MM.1S (cell line): ENCODE data around the gene CACNA1D.

Experiments
- DNase-seq: peaks from one replicate; pipeline ENCODE4 v3.0.0-alpha.2; 2015
- H2AFZ ChIP-seq: fragments of 300-600 bp; sonication (generic); 2 replicates; pipeline ENCODE4 v1.6.0; 2016; ENCODE audit warnings: antibody characterized with exemption, low read length
- H3F3A ChIP-seq: fragments of 300-600 bp; sonication (generic); 2 replicates; pipeline ENCODE4 v1.6.1; 2016; ENCODE audit warnings: mild to moderate bottlenecking, antibody characterized with exemption, low read length, moderate library complexity, mixed read lengths; ENCODE audit not compliant: insufficient read depth
- H3K27ac ChIP-seq: fragments of 300-600 bp; sonication (generic); 2 replicates; pipeline ENCODE4 v1.5.1; 2016; ENCODE audit warnings: mild to moderate bottlenecking, low read length
- H3K27me3 ChIP-seq: fragments of 300-600 bp; sonication (generic); replicated peaks from 2 replicates; pipeline ENCODE4 v1.6.0; 2016; ENCODE audit warnings: low read length; ENCODE audit not compliant: insufficient read depth
- H3K36me3 ChIP-seq: fragments of 300-600 bp; sonication (generic); replicated peaks from 2 replicates; pipeline ENCODE4 v1.6.1; 2016; ENCODE audit warnings: mild to moderate bottlenecking, low read length, mixed read lengths; ENCODE audit not compliant: insufficient read depth
- H3K4me1 ChIP-seq: fragments of 300-600 bp; sonication (generic); 2 replicates; pipeline ENCODE4 v1.6.1; 2016; ENCODE audit warnings: low read length, mixed read lengths
- H3K4me2 ChIP-seq: fragments of 300-600 bp; sonication (generic); 2 replicates; pipeline ENCODE4 v1.6.0; 2016; ENCODE audit warnings: low read depth, low read length
- H3K4me3 ChIP-seq: fragments of 300-600 bp; sonication (generic); 2 replicates; pipeline ENCODE4 v1.5.1; 2016; ENCODE audit warnings: low read length, mixed read lengths
- H3K79me2 ChIP-seq: fragments of 300-600 bp; sonication (generic); 2 replicates; pipeline ENCODE4 v1.6.1; 2016; ENCODE audit warnings: mixed run types, low read length, mixed read lengths
- H3K9ac ChIP-seq: fragments of 300-600 bp; sonication (generic); 2 replicates; pipeline ENCODE4 v1.6.1; 2016; ENCODE audit warnings: low read length, mixed read lengths
- H3K9me2 ChIP-seq: fragments of 300-600 bp; sonication (generic); replicated peaks from 2 replicates; pipeline ENCODE4 v1.6.1; 2016; ENCODE audit warnings: mild to moderate bottlenecking, low read length, mixed read lengths; ENCODE audit not compliant: insufficient read depth
- H3K9me3 ChIP-seq: fragments of 300-600 bp; sonication (generic); replicated peaks from 2 replicates; pipeline ENCODE4 v1.6.1; 2016; ENCODE audit warnings: mild to moderate bottlenecking, low read length, mixed read lengths; ENCODE audit not compliant: insufficient read depth
- H4K20me1 ChIP-seq: fragments of 300-600 bp; sonication (generic); 2 replicates; pipeline ENCODE4 v1.6.1; 2016; ENCODE audit warnings: mild to moderate bottlenecking, low read length, moderate library complexity, mixed read lengths; ENCODE audit not compliant: insufficient read depth
- CTCF ChIP-seq: fragments of 300-600 bp; sonication (generic); IDR thresholded peaks from 2 replicates; pipeline ENCODE4 v1.5.1; 2016; ENCODE audit warnings: antibody characterized with exemption, low read length, mixed read lengths
- EZH2 ChIP-seq: fragments of 300-600 bp; sonication (generic); optimal IDR thresholded peaks from 2 replicates; pipeline ENCODE3; 2017; ENCODE audit warnings: low read depth, mild to moderate bottlenecking, antibody characterized with exemption, low read length, mixed read lengths
- EZH2phosphoT487 ChIP-seq: fragments of 300-600 bp; sonication (generic); IDR thresholded peaks from 2 replicates; pipeline ENCODE4 v1.6.1; 2018; ENCODE audit warnings: antibody characterized with exemption, low read length

The CACNA1D gene

GRCh38 chr3:53837331-53837730 is 342.9 kb downstream of the CACNA1D start:
- Histone ChIP-seq H3K79me2 (no peaks in the 10 kb centered on the region), H3K36me3 (no peaks in the 10 kb centered on the region), H3K4me3 (no peak overlapping the region), H3K9ac (no peak overlapping the region), H3K27me3 (no peaks in the 10 kb centered on the region), H3K4me2 (no peak overlapping the region), H3K4me1 (no peaks in the 10 kb centered on the region), H4K20me1 (no peaks in the 10 kb centered on the region), H3K9me3 (no peaks in the 10 kb centered on the region), H3K9me2 (no peaks in the 10 kb centered on the region), H3F3A (no peaks in the 10 kb centered on the region), H3K27ac (no peak overlapping the region), H2AFZ (no peak overlapping the region)
- DNase-seq = no peak
- TF ChIP-seq EZH2 (no peak), CTCF (no peak), EZH2phosphoT487 (no peak)

- Histone ChIP-seq H3K36me3 (no peaks in the 10 kb centered on the region), H2AFZ (no peak overlapping the region), H3F3A (peaks cover 24% of the 10 kb centered on the region), H3K9me2 (no peaks in the 10 kb centered on the region), H3K4me1 (peaks cover 21% of the 10 kb centered on the region), H3K9me3 (no peaks in the 10 kb centered on the region), H3K79me2 (no peaks in the 10 kb centered on the region; the same call in 1 of the 2 replicates), H3K9ac (no peak overlapping the region), H3K27ac (no peak overlapping the region), H3K4me3 (no peak overlapping the region), H4K20me1 (no peaks in the 10 kb centered on the region), H3K4me2 (no peak overlapping the region), H3K27me3 (no peaks in the 10 kb centered on the region)
- DNase-seq = no peak
- TF ChIP-seq EZH2 = no peak
- TF ChIP-seq EZH2phosphoT487 = no peak
- TF ChIP-seq CTCF = no peak
Observed at GRCh38 chr3:53841296-53841695, 346.9 kb downstream of the CACNA1D start.

GRCh38 chr3:53842436-53843194 is 348.2 kb downstream of the CACNA1D start:
- no peak overlapping the region for H2AFZ ChIP-seq
- H3K9me2 ChIP-seq = no peaks in the 10 kb centered on the region
- H3K4me3 ChIP-seq = no peak overlapping the region
- TF ChIP-seq CTCF = no peak
- no peak for TF ChIP-seq EZH2phosphoT487
- TF ChIP-seq EZH2 = no peak
- no peaks in the 10 kb centered on the region for H3K36me3 ChIP-seq
- no peak overlapping the region for H3K4me2 ChIP-seq
- H3K4me1 ChIP-seq = peaks cover 21% of the 10 kb centered on the region
- no peaks in the 10 kb centered on the region for H4K20me1 ChIP-seq
- H3F3A ChIP-seq = peaks cover 24% of the 10 kb centered on the region
- no peaks in the 10 kb centered on the region for H3K27me3 ChIP-seq
- H3K9ac ChIP-seq = no peak overlapping the region
- no peak for DNase-seq
- H3K79me2 ChIP-seq = no peaks in the 10 kb centered on the region; the same call in 1 of the 2 replicates
- no peaks in the 10 kb centered on the region for H3K9me3 ChIP-seq
- no peak overlapping the region for H3K27ac ChIP-seq
